Activated CD4-positive, alpha-beta T cell treated with anti-CD3 and anti-CD28 coated beads, Interleukin-2, amount 10 ng/mL, durations not matched to agents 24 days and 14 days (primary cell): Measurements from ENCODE around the gene GHITM. TPM values are rescaled to one million over a fixed set of nuclear protein-coding genes. Genes with fewer than 3 reads are reported as not detected.
"Not testable (repeated sequence)": the region's sequence is repeated elsewhere in the genome, so short reads cannot be mapped to it uniquely, and the experiment has no call there.

Experiments
- DNase-seq: peaks from one replicate; pipeline ENCODE4 v3.0.0; 2022
- H3K27ac Mint-ChIP-seq: one replicate; pipeline ENCODE4 v1.8.0; 2022; ENCODE audit warnings: mild to moderate bottlenecking, mixed read lengths
- H3K27me3 Mint-ChIP-seq: one replicate; pipeline ENCODE4 v1.8.0; 2022; ENCODE audit warnings: mixed read lengths
- H3K36me3 Mint-ChIP-seq: one replicate; pipeline ENCODE4 v1.8.0; 2022; ENCODE audit warnings: low read depth, mild to moderate bottlenecking, mixed read lengths
- H3K4me1 Mint-ChIP-seq: one replicate; pipeline ENCODE4 v1.8.0; 2021; ENCODE audit warnings: mixed read lengths
- H3K4me3 Mint-ChIP-seq: one replicate; pipeline ENCODE4 v1.8.0; 2022; ENCODE audit warnings: mild to moderate bottlenecking, moderate library complexity, mixed read lengths
- H3K9me3 Mint-ChIP-seq: one replicate; pipeline ENCODE4 v1.8.0; 2021; ENCODE audit warnings: mixed read lengths
- intact Hi-C: fragments of 100-400 bp; cut with micrococcal nuclease; formaldehyde crosslinking; loops from one replicate; pipeline ENCODE4 v1.15.1; 2023
- total RNA-seq: library from RNA; stranded (reverse); gene quantifications from 2 replicates; pipeline ENCODE4 v1.2.3, GENCODE V29; 2022

GHITM gene
- total RNA-seq, 1 donor from 2014 or later = 145 TPM

DNA sequence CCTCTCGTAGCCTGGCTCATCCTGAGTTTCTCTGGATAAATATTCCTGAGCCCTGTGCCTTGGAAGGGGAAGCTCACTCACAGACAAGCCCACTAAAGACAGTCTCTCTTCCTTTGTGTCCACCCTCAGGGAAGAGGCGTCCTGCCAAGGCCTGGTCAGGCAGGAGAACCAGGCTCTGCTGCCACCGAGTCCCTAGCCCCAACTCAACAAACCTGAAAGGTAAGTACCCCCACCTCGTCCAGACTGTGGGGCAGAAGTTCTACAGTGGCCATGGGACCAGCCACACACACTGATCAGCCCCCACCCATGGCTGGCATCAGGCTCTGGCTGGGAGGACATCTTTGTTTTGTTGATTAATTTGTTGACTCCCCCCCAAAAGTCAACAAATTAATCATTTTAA is 37.0 kb downstream of the GHITM start:
- intact Hi-C loops = no loop called here
- Mint-ChIP-seq H3K36me3 (no peaks in the 10 kb centered on the region), H3K4me1 (peaks cover 5% of the 10 kb centered on the region), H3K27ac (no peak overlapping the region), H3K4me3 (no peak overlapping the region), H3K27me3 (no peaks in the 10 kb centered on the region), H3K9me3 (no peaks in the 10 kb centered on the region)
- DNase-seq = no peak

GRCh38 chr10:84176836-84177474 is 37.6 kb downstream of the GHITM start:
- Mint-ChIP-seq H3K27ac (no peak overlapping the region), H3K4me1 (peaks cover 5% of the 10 kb centered on the region), H3K36me3 (no peaks in the 10 kb centered on the region), H3K4me3 (no peak overlapping the region), H3K9me3 (no peaks in the 10 kb centered on the region), H3K27me3 (no peaks in the 10 kb centered on the region)
- DNase-seq = no peak
- intact Hi-C loops = no loop called here

DNA sequence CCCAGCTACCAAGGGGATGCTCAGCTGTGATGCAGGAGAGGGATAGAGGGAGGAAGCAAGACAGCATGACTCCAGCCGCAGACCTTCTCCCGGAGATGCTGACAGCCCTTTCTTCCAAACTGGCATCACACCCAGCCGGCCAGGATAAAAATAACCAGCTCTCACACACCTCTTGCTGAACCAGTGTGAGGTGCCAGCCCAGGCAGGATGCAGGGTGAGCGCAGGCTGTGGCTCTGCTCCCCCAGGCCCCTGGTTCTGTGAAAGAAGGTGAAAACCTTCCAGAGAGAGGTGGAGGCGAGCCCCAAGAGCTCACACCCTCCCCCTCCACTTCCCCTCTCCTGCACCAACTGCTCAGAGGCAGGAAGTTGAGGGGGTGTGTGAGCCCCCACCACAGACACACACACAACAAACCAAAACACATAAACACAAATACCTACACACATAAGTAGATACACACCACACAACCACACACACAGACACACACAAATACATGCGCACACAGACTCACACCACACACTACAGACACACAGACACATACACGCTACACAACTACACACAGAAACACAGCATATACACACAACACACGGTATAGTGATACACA is 38.3 kb downstream of the GHITM start:
- H3K27me3 Mint-ChIP-seq = no peaks in the 10 kb centered on the region
- DNase-seq = peak; percentile 78
- H3K36me3 Mint-ChIP-seq = no peaks in the 10 kb centered on the region
- H3K4me3 Mint-ChIP-seq = no peak overlapping the region
- intact Hi-C loops = no loop called here
- peaks cover 5% of the 10 kb centered on the region for H3K4me1 Mint-ChIP-seq
- no peaks in the 10 kb centered on the region for H3K9me3 Mint-ChIP-seq
- no peak overlapping the region for H3K27ac Mint-ChIP-seq

GRCh38 chr10:84178160-84178609 is 38.9 kb downstream of the GHITM start:
- intact Hi-C loops = no loop called here
- no peak for DNase-seq
- H3K4me1 Mint-ChIP-seq = peaks cover 5% of the 10 kb centered on the region

DNA sequence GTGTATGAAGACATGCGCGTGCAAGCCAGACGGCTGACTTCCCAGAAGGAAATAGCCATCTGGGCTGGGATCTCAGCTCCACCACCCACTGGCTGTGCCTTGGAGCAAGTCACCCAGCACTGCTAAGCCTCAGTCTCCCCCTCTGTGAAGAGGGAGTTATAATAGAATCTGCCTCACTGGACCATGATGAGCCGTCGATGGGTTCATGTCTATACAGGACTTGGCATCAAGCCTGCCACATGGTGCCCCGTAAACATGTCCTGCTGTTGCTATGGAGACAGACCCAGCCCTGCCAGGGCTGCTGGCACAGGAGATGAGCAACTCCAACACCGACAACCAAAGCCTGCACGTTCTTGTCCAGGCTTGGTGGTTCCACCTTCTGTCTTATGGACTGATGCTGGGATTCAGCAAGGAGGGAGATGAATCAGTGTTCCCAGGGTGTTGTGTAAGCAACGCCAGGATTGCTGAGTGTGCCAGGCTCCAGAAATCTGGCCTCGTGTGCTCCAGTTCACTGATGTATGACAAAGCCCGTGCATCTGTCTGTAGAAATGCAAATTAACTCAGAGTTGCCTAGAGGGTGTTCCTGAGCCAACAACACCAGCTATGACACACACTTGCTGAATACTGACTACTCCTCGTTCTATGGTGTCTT is 39.9 kb downstream of the GHITM start:
- H3K4me3 Mint-ChIP-seq = no peak overlapping the region
- no peak for DNase-seq
- H3K4me1 Mint-ChIP-seq = peaks cover 5% of the 10 kb centered on the region
- H3K36me3 Mint-ChIP-seq = no peaks in the 10 kb centered on the region
- no peaks in the 10 kb centered on the region for H3K27me3 Mint-ChIP-seq
- H3K9me3 Mint-ChIP-seq = no peaks in the 10 kb centered on the region
- no peak overlapping the region for H3K27ac Mint-ChIP-seq
- intact Hi-C loops = no loop called here

More at GRCh38 chr10:84178160-84178609, 38.9 kb downstream of the GHITM start:
- H3K9me3 Mint-ChIP-seq = no peaks in the 10 kb centered on the region
- no peak overlapping the region for H3K27ac Mint-ChIP-seq
- H3K36me3 Mint-ChIP-seq = no peaks in the 10 kb centered on the region
- no peaks in the 10 kb centered on the region for H3K27me3 Mint-ChIP-seq
- H3K4me3 Mint-ChIP-seq = no peak overlapping the region

DNA sequence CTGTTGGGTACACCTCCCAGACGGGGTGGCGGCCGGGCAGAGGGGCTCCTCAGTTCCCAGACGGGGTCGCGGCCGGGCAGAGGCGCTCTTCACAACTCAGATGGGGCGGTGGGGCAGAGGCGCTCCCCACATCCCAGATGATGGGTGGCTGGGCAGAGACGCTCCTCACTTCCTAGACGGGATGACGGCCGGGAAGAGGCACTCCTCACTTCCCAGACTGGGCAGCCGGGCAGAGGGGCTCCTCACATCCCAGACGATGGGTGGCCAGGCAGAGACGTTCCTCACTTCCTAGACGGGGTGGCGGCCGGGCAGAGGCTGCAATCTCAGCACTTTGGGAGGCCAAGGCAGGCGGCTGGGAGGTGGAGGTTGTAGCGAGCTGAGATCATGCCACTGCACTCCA is 41.1 kb downstream of the GHITM start:
- DNase-seq, H3K4me1 Mint-ChIP-seq, H3K4me3 Mint-ChIP-seq, H3K27me3 Mint-ChIP-seq, H3K9me3 Mint-ChIP-seq, H3K36me3 Mint-ChIP-seq, intact Hi-C loops, H3K27ac Mint-ChIP-seq: not testable (repeated sequence)

DNA sequence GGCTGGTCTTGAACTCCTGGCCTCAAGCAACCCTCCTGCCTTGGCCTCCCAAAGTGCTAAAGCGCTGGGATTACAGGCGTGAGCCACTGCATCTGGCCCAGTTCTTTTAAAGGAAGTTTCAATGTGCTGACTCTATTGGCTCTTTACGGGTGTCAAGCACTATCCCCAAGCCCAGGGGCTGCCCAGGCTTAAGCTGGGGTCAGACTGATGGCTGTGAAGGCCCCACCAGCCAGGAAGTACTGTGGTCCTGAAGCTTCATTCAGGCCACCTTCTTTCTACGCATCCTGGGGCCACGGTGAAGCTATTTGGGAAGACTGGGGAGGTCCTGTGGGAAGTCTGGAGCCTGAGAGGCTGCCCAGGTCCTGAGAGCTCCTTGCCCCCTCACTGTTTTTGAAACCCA is 42.3 kb downstream of the GHITM start:
- no peaks in the 10 kb centered on the region for H3K36me3 Mint-ChIP-seq
- no peak overlapping the region for H3K27ac Mint-ChIP-seq
- intact Hi-C loops = no loop called here
- no peaks in the 10 kb centered on the region for H3K27me3 Mint-ChIP-seq
- H3K9me3 Mint-ChIP-seq = no peaks in the 10 kb centered on the region
- H3K4me3 Mint-ChIP-seq = no peak overlapping the region
- no peak for DNase-seq
- peaks cover 6% of the 10 kb centered on the region for H3K4me1 Mint-ChIP-seq

- H3K9me3 Mint-ChIP-seq = no peaks in the 10 kb centered on the region
- no peak overlapping the region for H3K4me3 Mint-ChIP-seq
- H3K36me3 Mint-ChIP-seq = no peaks in the 10 kb centered on the region
- no peak for DNase-seq
- H3K27me3 Mint-ChIP-seq = no peaks in the 10 kb centered on the region
- no peak overlapping the region for H3K27ac Mint-ChIP-seq
- H3K4me1 Mint-ChIP-seq = peaks cover 3% of the 10 kb centered on the region
- intact Hi-C loops = no loop called here
These were observed 45.2 kb downstream of the GHITM start for GRCh38 chr10:84184517-84184916.

- H3K36me3 Mint-ChIP-seq = no peaks in the 10 kb centered on the region
- H3K4me3 Mint-ChIP-seq = no peak overlapping the region
- peaks cover 3% of the 10 kb centered on the region for H3K4me1 Mint-ChIP-seq
- no peak for DNase-seq
- H3K9me3 Mint-ChIP-seq = no peaks in the 10 kb centered on the region
- intact Hi-C loops = no loop called here
- no peak overlapping the region for H3K27ac Mint-ChIP-seq
- no peaks in the 10 kb centered on the region for H3K27me3 Mint-ChIP-seq
These were observed 46.3 kb downstream of the GHITM start for GRCh38 chr10:84185526-84186175.

GRCh38 chr10:84188815-84189214 is 49.5 kb downstream of the GHITM start:
- Mint-ChIP-seq H3K9me3 (no peaks in the 10 kb centered on the region), H3K4me1 (peaks cover 10% of the 10 kb centered on the region), H3K36me3 (no peaks in the 10 kb centered on the region), H3K4me3 (no peak overlapping the region), H3K27ac (no peak overlapping the region), H3K27me3 (peaks cover 16% of the 10 kb centered on the region)
- no peak for DNase-seq
- intact Hi-C loops = no loop called here

- Mint-ChIP-seq H3K36me3 (no peaks in the 10 kb centered on the region), H3K9me3 (no peaks in the 10 kb centered on the region), H3K27me3 (peaks cover 28% of the 10 kb centered on the region), H3K4me3 (no peak overlapping the region), H3K27ac (no peak overlapping the region), H3K4me1 (peaks cover 7% of the 10 kb centered on the region)
- DNase-seq = no peak
- intact Hi-C loops = no loop called here
These were observed 51.3 kb downstream of the GHITM start for GRCh38 chr10:84190621-84191020.

GRCh38 chr10:84191106-84191505 is 51.8 kb downstream of the GHITM start:
- H3K4me1 Mint-ChIP-seq = peaks cover 7% of the 10 kb centered on the region
- intact Hi-C loops = no loop called here
- no peak overlapping the region for H3K4me3 Mint-ChIP-seq
- H3K27me3 Mint-ChIP-seq = peaks cover 33% of the 10 kb centered on the region
- H3K27ac Mint-ChIP-seq = no peak overlapping the region
- H3K9me3 Mint-ChIP-seq = no peaks in the 10 kb centered on the region
- no peaks in the 10 kb centered on the region for H3K36me3 Mint-ChIP-seq
- DNase-seq = peak; percentile 66

DNA sequence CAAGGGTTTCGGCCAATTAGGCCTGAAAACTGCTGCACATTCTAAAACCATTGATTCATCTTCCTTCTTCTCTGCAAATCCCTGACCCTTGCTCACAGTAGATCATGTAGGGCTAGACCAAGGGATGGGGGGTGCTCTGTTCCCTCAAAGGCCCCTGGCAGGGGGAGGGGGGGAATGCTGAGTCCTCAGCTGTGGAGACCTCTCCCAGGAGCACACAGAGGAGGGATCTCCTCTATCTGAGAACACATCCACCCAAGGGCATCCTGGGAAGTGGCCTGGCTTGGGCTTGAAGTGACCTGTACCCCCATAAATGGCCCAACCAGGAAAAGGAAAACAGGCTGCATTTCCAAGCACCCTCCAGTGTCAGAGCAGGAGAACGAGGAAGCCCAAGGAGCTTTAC is 54.0 kb downstream of the GHITM start:
- intact Hi-C loops = no loop called here
- Mint-ChIP-seq H3K36me3 (no peaks in the 10 kb centered on the region), H3K27me3 (peaks cover 48% of the 10 kb centered on the region), H3K27ac (no peak overlapping the region), H3K9me3 (no peaks in the 10 kb centered on the region), H3K4me3 (no peak overlapping the region), H3K4me1 (peaks cover 7% of the 10 kb centered on the region)
- no peak for DNase-seq

DNA sequence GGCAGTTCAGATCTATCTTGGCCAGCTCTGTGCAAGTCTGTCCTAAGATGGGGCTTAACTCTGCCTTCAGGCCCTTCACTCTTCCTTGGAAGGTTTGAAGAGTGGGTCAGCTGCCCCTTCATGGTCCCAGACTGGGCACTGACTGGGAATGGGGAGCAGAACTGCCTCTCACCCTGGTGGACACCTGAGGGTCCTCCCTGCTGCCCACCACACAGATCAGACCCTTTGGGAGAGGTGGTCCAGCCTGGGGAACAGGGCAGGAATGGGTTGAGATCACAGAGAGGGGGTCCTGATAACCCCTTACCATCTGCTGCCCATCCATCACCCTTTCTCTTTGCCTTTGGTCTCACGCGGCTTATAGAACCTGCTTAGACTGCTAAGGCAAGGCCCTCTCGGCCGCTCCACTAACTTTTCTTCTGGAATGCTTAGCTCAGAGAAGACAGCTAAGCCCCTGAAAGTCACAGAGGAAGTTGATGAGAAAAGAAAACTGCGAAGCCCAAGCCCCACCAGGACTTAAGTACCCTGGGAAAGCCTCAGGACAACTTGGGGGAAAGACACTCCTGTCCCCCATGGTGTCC is 54.6 kb downstream of the GHITM start:
- H3K27me3 Mint-ChIP-seq = peaks cover 52% of the 10 kb centered on the region
- no peak overlapping the region for H3K27ac Mint-ChIP-seq
- H3K4me1 Mint-ChIP-seq = peaks cover 7% of the 10 kb centered on the region
- peak overlapping the region; percentile 20 for H3K4me3 Mint-ChIP-seq
- no peak for DNase-seq
- no peaks in the 10 kb centered on the region for H3K9me3 Mint-ChIP-seq
- H3K36me3 Mint-ChIP-seq = no peaks in the 10 kb centered on the region
- intact Hi-C loops = no loop called here
